ENCODE results near the gene IL6ST. TPM values are rescaled to one million over a fixed set of nuclear protein-coding genes. Genes with fewer than 3 reads are reported as not detected.

IL6ST gene
- total and polyA plus RNA-seq, 10 donors = 20.4 to 504 (median 266) TPM

DNA sequence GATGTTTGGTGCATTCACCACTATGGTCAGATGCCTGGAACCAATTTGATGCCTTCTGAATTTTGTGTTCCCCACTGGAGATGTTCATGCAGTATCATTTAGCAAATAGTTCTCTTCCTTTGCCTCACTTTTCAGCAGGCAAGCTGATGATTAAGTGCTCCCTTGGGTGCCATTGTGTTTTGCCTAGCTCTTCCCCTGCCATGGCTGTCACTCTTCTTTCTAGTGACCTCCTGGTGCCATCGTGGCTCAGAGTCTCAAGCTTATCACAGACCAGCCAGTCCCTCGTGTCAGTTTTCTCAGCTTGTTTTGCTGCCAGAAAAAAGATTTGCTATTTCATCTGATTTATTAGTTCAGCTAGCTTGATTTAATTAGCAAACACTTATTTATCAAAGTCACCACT is 102.3 kb downstream of the IL6ST start:
- no peaks in the 10 kb centered on the region for H3K27me3 ChIP-seq (replicated peaks in 1 of 7)
- DNase-seq = no peak
- H3K36me3 ChIP-seq = no peaks in the 10 kb centered on the region
- no peaks in the 10 kb centered on the region for H3K9me3 ChIP-seq
- no peak overlapping the region for H3K4me3 ChIP-seq
- no peak overlapping the region for H3K27ac ChIP-seq
- peaks cover 0 to 4% (median 0%) of the 10 kb centered on the region in 6 donors for H3K4me1 ChIP-seq
- intact Hi-C loops (cut with DNase I; ENCODE audit: low total_unique reads) = no loop called here
- 51 to 76% (median 72%) methylated on average over 2 of the region's 2 CpGs for WGBS, 5 donors
- no peak for TF ChIP-seq POLR2A (IDR thresholded peaks at IDR 0.05)

GRCh38 chr5:55888205-55888604 is 106.6 kb downstream of the IL6ST start:
- Histone ChIP-seq H3K9me3 (no peaks in the 10 kb centered on the region), H3K27me3 (replicated peaks in 1 of 7) (no peaks in the 10 kb centered on the region), H3K4me3 (no peak overlapping the region), H3K27ac (no peak overlapping the region), H3K36me3 (no peaks in the 10 kb centered on the region), H3K4me1 (no peaks in the 10 kb centered on the region)
- intact Hi-C loops (cut with DNase I; ENCODE audit: low total_unique reads) = no loop called here
- no peak for DNase-seq
- no peak for TF ChIP-seq POLR2AphosphoS5 (IDR thresholded peaks at IDR 0.05)
- TF ChIP-seq, protein P1, sequence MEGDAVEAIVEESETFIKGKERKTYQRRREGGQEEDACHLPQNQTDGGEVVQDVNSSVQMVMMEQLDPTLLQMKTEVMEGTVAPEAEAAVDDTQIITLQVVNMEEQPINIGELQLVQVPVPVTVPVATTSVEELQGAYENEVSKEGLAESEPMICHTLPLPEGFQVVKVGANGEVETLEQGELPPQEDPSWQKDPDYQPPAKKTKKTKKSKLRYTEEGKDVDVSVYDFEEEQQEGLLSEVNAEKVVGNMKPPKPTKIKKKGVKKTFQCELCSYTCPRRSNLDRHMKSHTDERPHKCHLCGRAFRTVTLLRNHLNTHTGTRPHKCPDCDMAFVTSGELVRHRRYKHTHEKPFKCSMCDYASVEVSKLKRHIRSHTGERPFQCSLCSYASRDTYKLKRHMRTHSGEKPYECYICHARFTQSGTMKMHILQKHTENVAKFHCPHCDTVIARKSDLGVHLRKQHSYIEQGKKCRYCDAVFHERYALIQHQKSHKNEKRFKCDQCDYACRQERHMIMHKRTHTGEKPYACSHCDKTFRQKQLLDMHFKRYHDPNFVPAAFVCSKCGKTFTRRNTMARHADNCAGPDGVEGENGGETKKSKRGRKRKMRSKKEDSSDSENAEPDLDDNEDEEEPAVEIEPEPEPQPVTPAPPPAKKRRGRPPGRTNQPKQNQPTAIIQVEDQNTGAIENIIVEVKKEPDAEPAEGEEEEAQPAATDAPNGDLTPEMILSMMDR (IDR thresholded peaks at IDR 0.05 in 8 of 11, conservative IDR thresholded peaks at IDR 0.05 in 3 of 11) = no peak
- no peak for TF ChIP-seq POLR2A (IDR thresholded peaks at IDR 0.05)
- 80 to 91% (median 89%) methylated on average over 5 of the region's 5 CpGs for WGBS, 5 donors

DNA sequence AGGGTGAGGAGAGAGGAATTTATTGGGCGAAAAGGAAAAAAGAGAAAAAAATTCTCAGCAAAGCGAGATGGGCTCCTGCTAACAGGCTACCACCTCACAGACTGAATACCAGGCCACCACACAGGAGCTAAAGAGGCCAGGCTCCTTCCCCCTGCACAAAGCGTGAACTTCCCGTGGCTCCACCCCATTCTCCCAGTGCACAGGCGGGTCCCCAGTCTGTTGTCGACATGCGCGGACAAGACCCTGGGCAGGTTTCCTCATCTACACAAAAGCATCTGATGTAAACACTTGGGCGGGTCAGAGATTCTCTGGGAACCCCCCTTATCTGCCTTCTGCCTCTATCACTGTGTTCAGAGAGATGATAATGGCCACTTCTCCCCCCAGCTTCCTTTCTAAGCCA is 109.4 kb downstream of the IL6ST start:
- no peaks in the 10 kb centered on the region for H3K36me3 ChIP-seq
- WGBS, 5 donors = 85 to 98% (median 95%) methylated on average over 9 of the region's 9 CpGs
- no peaks in the 10 kb centered on the region for H3K27me3 ChIP-seq (replicated peaks in 1 of 7)
- no peaks in the 10 kb centered on the region for H3K4me1 ChIP-seq
- intact Hi-C loops (cut with DNase I; ENCODE audit: low total_unique reads) = no loop called here
- DNase-seq = no peak
- no peak for TF ChIP-seq POLR2AphosphoS5 (IDR thresholded peaks at IDR 0.05)
- TF ChIP-seq, protein P1 (IDR thresholded peaks at IDR 0.05 in 8 of 11, conservative IDR thresholded peaks at IDR 0.05 in 3 of 11) = no peak
- TF ChIP-seq POLR2A (IDR thresholded peaks at IDR 0.05) = no peak
- no peaks in the 10 kb centered on the region for H3K9me3 ChIP-seq
- H3K27ac ChIP-seq = no peak overlapping the region
- no peak overlapping the region for H3K4me3 ChIP-seq

Small RNAs within 50 kb of the gene (small RNA-seq; reads per million reads assigned to genes)
- gene AC016596.1 = 0 reads per million in 4 donors
- 0 reads per million in 4 donors for gene RF01210

Other genes starting within 250 kb of the IL6ST start
- under 1 TPM in 1 of 7 donors, not detected in 6; 0.20 TPM for gene IL31RA, start 143.6 kb downstream of the IL6ST start, total RNA-seq
- under 1 TPM in 2 of 3 donors, not detected in 1; 0.02 to 0.03 TPM for gene IL31RA, start 143.6 kb downstream of the IL6ST start, polyA plus RNA-seq
- 1 to 10 TPM; 1.6 to 9.0 (median 3.0) TPM for gene ANKRD55, start 238.4 kb upstream of the IL6ST start, total RNA-seq
- gene ANKRD55, start 238.4 kb upstream of the IL6ST start, polyA plus RNA-seq = 1 to 10 TPM in 1 of 3 donors, under 1 TPM in 2; 0.42 to 2.2 (median 0.43) TPM